OCI-LY7 (cell line): ENCODE results near the gene CNTN6.

Experiments
- EZH2phosphoT487 ChIP-seq: fragments of 200-600 bp; sonication (generic); IDR thresholded peaks from 2 replicates; pipeline ENCODE4 v1.6.1; 2018; ENCODE audit warnings: low read depth, borderline replicate concordance, mild to moderate bottlenecking, mixed run types, antibody characterized with exemption, low read length, moderate library complexity, mixed read lengths
- TF ChIP-seq, protein P1 (sequence below): fragments of 200-600 bp; sonication (generic); conservative IDR thresholded peaks from 2 replicates; pipeline ENCODE4 v1.5.1; 2014; ENCODE audit warnings: mild to moderate bottlenecking, antibody characterized with exemption, low read length, moderate library complexity, mixed read lengths

DNA sequence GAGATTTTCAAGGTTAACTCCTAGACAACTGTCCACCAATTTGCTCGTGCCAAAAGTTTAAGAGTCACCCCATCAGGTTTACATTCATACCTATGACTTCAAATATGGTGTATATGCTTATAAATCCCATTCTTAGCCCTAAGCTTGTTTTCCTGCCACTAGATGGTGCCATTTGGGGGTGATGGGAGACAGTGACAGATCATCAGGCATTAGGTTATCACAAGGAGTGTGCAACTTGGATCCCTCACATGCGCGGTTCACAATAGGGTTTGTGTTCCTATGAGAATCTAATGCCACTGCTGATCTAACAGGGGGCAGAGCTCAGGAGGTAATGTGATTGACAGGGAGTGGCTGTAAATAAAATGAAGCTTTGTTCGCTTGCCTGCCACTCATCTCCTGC, 182.7 kb downstream of the CNTN6 start:
- TF ChIP-seq EZH2phosphoT487, result no peak
- TF ChIP-seq, protein P1, sequence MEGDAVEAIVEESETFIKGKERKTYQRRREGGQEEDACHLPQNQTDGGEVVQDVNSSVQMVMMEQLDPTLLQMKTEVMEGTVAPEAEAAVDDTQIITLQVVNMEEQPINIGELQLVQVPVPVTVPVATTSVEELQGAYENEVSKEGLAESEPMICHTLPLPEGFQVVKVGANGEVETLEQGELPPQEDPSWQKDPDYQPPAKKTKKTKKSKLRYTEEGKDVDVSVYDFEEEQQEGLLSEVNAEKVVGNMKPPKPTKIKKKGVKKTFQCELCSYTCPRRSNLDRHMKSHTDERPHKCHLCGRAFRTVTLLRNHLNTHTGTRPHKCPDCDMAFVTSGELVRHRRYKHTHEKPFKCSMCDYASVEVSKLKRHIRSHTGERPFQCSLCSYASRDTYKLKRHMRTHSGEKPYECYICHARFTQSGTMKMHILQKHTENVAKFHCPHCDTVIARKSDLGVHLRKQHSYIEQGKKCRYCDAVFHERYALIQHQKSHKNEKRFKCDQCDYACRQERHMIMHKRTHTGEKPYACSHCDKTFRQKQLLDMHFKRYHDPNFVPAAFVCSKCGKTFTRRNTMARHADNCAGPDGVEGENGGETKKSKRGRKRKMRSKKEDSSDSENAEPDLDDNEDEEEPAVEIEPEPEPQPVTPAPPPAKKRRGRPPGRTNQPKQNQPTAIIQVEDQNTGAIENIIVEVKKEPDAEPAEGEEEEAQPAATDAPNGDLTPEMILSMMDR, result peak; percentile 69
